ENCODE data around the gene SLC9A3.
A peak's percentile ranks its signal among the peaks of the same experiment; 100 is the strongest.

SLC9A3 gene

DNA sequence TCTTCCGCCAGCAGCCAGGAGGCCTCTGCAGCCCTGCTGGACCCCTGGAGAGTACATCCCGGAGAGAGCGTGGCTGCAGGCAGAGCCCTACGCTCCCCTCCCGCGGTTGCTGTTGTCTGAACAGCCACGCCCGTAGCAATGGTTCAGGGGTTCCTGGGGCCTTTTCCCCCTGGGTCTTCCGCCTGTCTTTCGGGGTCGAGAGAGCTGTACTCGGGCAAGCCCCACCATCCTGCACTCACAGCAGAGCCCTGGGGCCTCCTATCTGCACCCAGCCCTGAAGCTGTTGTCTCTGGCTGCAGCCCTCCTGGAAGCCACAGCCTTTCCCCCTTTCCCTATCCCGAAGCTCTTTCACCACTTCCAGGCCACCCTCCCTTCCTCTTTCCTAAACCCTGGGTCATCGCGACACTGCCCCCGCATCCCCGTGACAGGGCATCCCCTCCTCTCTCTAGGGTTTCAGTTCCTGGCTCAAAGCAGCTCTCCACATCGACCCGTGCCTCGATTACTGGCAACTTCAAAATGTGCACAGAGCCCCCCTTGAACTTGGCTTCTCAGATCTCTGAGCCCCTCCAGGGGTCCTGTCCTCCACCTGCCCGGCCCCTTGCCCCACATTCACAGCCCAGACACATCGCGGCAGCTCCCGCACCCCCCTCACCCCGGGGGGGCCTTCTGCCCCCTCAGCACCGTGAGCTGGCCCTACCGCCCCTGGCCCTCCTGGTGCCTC, 44.0 kb upstream of the SLC9A3 start (continued):
- no peak for TF ChIP-seq ZNF501 (tag by site-specific recombination; IDR thresholded peaks at IDR 0.05)
- 0 out of 2 replicates have a peak, but pooled peaks have one; percentile 15 for TF ChIP-seq ZNF140 (tag by site-specific recombination; IDR thresholded peaks at IDR 0.05)
- peak; percentile 59 for TF ChIP-seq ZIC2 (tag by site-specific recombination; IDR thresholded peaks at IDR 0.05)
- TF ChIP-seq ZNF292 (tag by site-specific recombination; IDR thresholded peaks at IDR 0.05; ENCODE audit: borderline replicate concordance, low read depth) = no peak

DNA sequence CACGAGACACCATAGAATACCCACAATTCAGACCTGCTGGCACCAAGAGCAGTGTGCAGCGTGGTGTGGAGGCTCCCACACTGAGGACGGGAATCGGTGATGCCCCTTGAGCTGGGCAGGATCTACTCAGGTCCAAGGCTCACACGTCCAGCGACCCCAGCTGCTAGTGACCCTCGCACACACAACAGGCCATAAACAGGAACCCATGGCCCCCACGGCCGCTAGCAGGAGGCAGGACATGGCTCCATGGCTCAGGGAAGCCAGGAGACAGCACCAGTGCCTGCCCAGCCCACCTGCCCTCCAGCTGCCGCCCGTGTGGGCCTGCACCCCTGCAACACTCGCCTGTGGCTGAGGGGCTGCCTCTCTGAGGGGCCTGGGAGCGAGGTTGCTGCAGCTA, 43.4 kb upstream of the SLC9A3 start:
- CTCF ChIA-PET = no interaction called here
- Histone ChIP-seq H3K9me3 (ENCODE audit: control insufficient read depth, insufficient read depth, low read depth, low read length) (no peaks in the 10 kb centered on the region), H3K4me1 (ENCODE audit: control insufficient read depth, insufficient read depth, low read length) (no peaks in the 10 kb centered on the region), H3K36me3 (ENCODE audit: control insufficient read depth in 2 of 2, insufficient read depth in 1 of 2, low read length in 2 of 2) (no peaks in the 10 kb centered on the region), H3K4me3 (ENCODE audit: low read depth, low read length) (no peak overlapping the region), H3K27ac (ENCODE audit: extremely low read depth, low read depth, low read length) (no peak overlapping the region)
- TF ChIP-seq, protein P1, sequence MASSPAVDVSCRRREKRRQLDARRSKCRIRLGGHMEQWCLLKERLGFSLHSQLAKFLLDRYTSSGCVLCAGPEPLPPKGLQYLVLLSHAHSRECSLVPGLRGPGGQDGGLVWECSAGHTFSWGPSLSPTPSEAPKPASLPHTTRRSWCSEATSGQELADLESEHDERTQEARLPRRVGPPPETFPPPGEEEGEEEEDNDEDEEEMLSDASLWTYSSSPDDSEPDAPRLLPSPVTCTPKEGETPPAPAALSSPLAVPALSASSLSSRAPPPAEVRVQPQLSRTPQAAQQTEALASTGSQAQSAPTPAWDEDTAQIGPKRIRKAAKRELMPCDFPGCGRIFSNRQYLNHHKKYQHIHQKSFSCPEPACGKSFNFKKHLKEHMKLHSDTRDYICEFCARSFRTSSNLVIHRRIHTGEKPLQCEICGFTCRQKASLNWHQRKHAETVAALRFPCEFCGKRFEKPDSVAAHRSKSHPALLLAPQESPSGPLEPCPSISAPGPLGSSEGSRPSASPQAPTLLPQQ (tag by site-specific recombination; IDR thresholded peaks at IDR 0.05) = no peak
- TF ChIP-seq SALL2 (tag by site-specific recombination; IDR thresholded peaks at IDR 0.05; ENCODE audit: borderline replicate concordance) (no peak), KLF10 (tag by site-specific recombination; IDR thresholded peaks at IDR 0.05) (no peak), ZNF621 (tag by site-specific recombination; IDR thresholded peaks at IDR 0.05) (no peak), ZFHX2 (tag by site-specific recombination; conservative IDR thresholded peaks at IDR 0.05) (no peak), ZNF629 (tag by site-specific recombination; IDR thresholded peaks at IDR 0.05) (no peak), ZNF548 (tag by site-specific recombination; IDR thresholded peaks at IDR 0.05) (no peak), ZNF302 (tag by site-specific recombination; IDR thresholded peaks at IDR 0.05; ENCODE audit: low read depth) (no peak), KLF1 (tag by site-specific recombination; IDR thresholded peaks at IDR 0.05) (no peak), ZNF266 (tag by site-specific recombination; IDR thresholded peaks at IDR 0.05; ENCODE audit: low read depth) (no peak), TCF7L2 (IDR thresholded peaks at IDR 0.05; ENCODE audit: borderline replicate concordance, low read depth, low read length) (no peak), GFI1B (tag by site-specific recombination; IDR thresholded peaks at IDR 0.05) (no peak), ZNF391 (tag by site-specific recombination; IDR thresholded peaks at IDR 0.05; ENCODE audit: borderline replicate concordance, low read depth) (no peak), PRDM10 (tag by site-specific recombination; IDR thresholded peaks at IDR 0.05) (no peak), ZNF274 (IDR thresholded peaks at IDR 0.05; ENCODE audit: low read length) (no peak), ZNF274 (tag by site-specific recombination; IDR thresholded peaks at IDR 0.05; ENCODE audit: borderline replicate concordance) (no peak), ZNF426 (tag by site-specific recombination; IDR thresholded peaks at IDR 0.05) (no peak), OSR2 (tag by site-specific recombination; IDR thresholded peaks at IDR 0.05) (no peak), ZNF155 (tag by site-specific recombination; IDR thresholded peaks at IDR 0.05) (no peak)
- POLR2A ChIA-PET = no interaction called here
